DOHH2 (cell line): Measurements from ENCODE around the gene GGN.
A peak's percentile ranks its signal among the peaks of the same experiment; 100 is the strongest.

Experiments used
- H3F3A ChIP-seq: fragments of 200-600 bp; sonication (generic), shearing (Covaris generic); 2 replicates; pipeline ENCODE4 v1.6.0; 2016; ENCODE audit warnings: antibody characterized with exemption, mild to moderate bottlenecking; ENCODE audit not compliant: control insufficient read depth, insufficient read depth
- H3K27ac ChIP-seq: fragments of 200-600 bp; sonication (generic); 2 replicates; pipeline ENCODE4 v1.5.1; 2014; ENCODE audit warnings: low read depth, mild to moderate bottlenecking, low read length, moderate library complexity
- H3K27me3 ChIP-seq: fragments of 200-600 bp; sonication (generic); 2 replicates; pipeline ENCODE4 v1.6.1; 2014; ENCODE audit warnings: mild to moderate bottlenecking, low read length, mixed read lengths; ENCODE audit not compliant: control insufficient read depth
- H3K36me3 ChIP-seq: fragments of 200-600 bp; sonication (generic); 2 replicates; pipeline ENCODE4 v1.6.1; 2014; ENCODE audit warnings: mild to moderate bottlenecking, low read length, moderate library complexity, mixed read lengths; ENCODE audit not compliant: control insufficient read depth
- H3K4me1 ChIP-seq: fragments of 200-600 bp; sonication (generic); 2 replicates; pipeline ENCODE4 v1.6.1; 2014; ENCODE audit warnings: mild to moderate bottlenecking, low read length, mixed read lengths; ENCODE audit not compliant: control insufficient read depth
- H3K4me2 ChIP-seq: fragments of 200-600 bp; sonication (generic); 2 replicates; pipeline ENCODE4 v1.6.0; 2014; ENCODE audit warnings: mild to moderate bottlenecking, low read length, moderate library complexity
- H3K4me3 ChIP-seq: fragments of 200-600 bp; sonication (generic); 2 replicates; pipeline ENCODE4 v1.5.1; 2014; ENCODE audit warnings: mild to moderate bottlenecking, low read length, mixed read lengths
- H3K79me2 ChIP-seq: fragments of 200-600 bp; sonication (generic); 2 replicates; pipeline ENCODE4 v1.6.1; 2014; ENCODE audit warnings: mild to moderate bottlenecking, low read length, mixed read lengths; ENCODE audit not compliant: control insufficient read depth
- H3K9me2 ChIP-seq: fragments of 200-600 bp; sonication (generic); replicated peaks from 2 replicates; pipeline ENCODE4 v1.6.1; 2014; ENCODE audit warnings: mild to moderate bottlenecking, low read length, mixed read lengths; ENCODE audit not compliant: control insufficient read depth
- H3K9me3 ChIP-seq: fragments of 200-600 bp; sonication (generic); 2 replicates; pipeline ENCODE4 v1.6.1; 2014; ENCODE audit warnings: antibody characterized with exemption, low read length, mixed read lengths; ENCODE audit not compliant: control insufficient read depth, insufficient read depth
- H4K20me1 ChIP-seq: fragments of 200-600 bp; sonication (generic); 2 replicates; pipeline ENCODE4 v1.6.0; 2014; ENCODE audit warnings: low read depth, mild to moderate bottlenecking, antibody characterized with exemption, low read length, moderate library complexity; ENCODE audit not compliant: control insufficient read depth, insufficient read depth
- EZH2phosphoT487 ChIP-seq: fragments of 200-600 bp; sonication (generic); IDR thresholded peaks from 2 replicates; pipeline ENCODE4 v1.6.1; 2017; ENCODE audit warnings: borderline replicate concordance, mild to moderate bottlenecking, antibody characterized with exemption, low read length, moderate library complexity, mixed read lengths
- TF ChIP-seq, protein P1 (sequence below): fragments of 200-600 bp; sonication (generic); IDR thresholded peaks from one replicate; pipeline ENCODE4 v1.5.1; 2014; ENCODE audit warnings: antibody characterized with exemption, mild to moderate bottlenecking, low read depth, low read length; ENCODE audit not compliant: poor library complexity, severe bottlenecking

GGN gene

DNA sequence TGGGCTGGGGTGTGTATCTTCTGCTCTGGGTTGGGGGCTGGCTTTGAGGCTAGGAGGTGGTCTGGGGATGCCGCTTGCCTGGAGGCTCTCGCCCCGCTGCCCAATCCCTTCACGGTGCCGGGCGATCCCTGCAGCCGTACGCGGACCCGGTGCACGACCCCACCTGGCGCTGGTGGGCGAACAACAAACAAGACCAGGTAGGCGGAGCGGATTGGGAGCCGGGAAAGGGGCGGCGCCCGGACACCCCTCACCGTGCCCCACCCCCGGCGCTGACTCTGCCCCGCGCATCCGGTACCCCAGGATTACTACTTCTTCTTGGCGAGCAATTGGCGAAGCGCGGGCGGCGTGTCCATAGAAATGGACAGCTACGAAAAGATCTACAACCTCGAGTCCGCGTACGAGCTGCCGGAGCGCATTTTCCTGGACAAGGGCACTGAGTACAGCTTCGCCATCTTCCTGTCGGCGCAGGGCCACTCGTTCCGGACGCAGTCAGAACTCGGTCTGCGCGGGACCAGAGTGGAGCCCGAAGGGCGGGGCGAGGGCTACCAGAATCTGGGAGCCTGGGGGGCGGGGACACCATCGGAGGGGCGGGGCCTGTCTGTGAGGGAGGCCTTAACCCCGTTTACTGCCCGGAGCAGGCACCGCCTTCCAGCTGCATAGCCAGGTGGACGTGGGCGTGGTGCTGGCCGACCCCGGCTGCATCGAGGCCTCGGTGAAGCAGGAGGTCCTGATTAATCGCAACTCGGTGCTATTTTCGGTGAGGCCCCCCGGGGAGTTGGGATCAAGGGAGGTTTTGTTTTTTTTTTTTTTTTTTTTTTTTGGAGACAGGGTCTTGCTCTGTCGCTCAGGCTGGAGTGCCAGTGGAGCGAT, 25.5 kb downstream of the GGN start:
- no peaks in the 10 kb centered on the region for H4K20me1 ChIP-seq
- H3F3A ChIP-seq: no peaks in the 10 kb centered on the region
- H3K9me2 ChIP-seq: no peaks in the 10 kb centered on the region
- H3K4me2 ChIP-seq: peak overlapping the region; percentile 88
- no peaks in the 10 kb centered on the region for H3K9me3 ChIP-seq
- H3K79me2 ChIP-seq: no peaks in the 10 kb centered on the region
- H3K4me3 ChIP-seq: peak overlapping the region; percentile 78
- TF ChIP-seq, protein P1, sequence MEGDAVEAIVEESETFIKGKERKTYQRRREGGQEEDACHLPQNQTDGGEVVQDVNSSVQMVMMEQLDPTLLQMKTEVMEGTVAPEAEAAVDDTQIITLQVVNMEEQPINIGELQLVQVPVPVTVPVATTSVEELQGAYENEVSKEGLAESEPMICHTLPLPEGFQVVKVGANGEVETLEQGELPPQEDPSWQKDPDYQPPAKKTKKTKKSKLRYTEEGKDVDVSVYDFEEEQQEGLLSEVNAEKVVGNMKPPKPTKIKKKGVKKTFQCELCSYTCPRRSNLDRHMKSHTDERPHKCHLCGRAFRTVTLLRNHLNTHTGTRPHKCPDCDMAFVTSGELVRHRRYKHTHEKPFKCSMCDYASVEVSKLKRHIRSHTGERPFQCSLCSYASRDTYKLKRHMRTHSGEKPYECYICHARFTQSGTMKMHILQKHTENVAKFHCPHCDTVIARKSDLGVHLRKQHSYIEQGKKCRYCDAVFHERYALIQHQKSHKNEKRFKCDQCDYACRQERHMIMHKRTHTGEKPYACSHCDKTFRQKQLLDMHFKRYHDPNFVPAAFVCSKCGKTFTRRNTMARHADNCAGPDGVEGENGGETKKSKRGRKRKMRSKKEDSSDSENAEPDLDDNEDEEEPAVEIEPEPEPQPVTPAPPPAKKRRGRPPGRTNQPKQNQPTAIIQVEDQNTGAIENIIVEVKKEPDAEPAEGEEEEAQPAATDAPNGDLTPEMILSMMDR: no peak
- no peak for TF ChIP-seq EZH2phosphoT487
- H3K27ac ChIP-seq: no peak overlapping the region
- peaks cover 16% of the 10 kb centered on the region for H3K4me1 ChIP-seq
- H3K36me3 ChIP-seq: no peaks in the 10 kb centered on the region
- peaks cover 39% of the 10 kb centered on the region for H3K27me3 ChIP-seq

DNA sequence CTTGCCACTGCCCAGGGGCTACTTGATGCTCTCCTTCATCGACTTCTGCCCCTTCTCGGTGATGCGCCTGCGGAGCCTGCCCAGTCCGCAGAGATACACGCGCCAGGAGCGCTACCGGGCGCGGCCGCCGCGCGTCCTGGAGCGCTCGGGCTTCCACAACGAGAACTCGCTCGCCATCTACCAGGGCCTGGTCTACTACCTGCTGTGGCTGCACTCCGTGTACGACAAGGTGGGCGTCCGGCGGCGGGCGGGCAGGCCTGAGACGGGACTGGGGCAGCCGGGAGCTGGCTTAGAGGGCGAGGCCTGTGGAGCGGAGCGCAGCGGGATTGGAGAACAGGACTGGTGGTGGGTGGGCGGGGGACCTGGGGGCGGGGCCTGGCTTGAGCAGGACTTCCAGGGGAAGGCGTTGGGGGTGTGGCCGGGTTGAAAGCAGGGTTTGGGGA, 26.2 kb downstream of the GGN start:
- H3K27ac ChIP-seq: no peak overlapping the region
- H3K36me3 ChIP-seq: no peaks in the 10 kb centered on the region
- no peaks in the 10 kb centered on the region for H3K9me3 ChIP-seq
- no peaks in the 10 kb centered on the region for H3K9me2 ChIP-seq
- TF ChIP-seq, protein P1: no peak
- TF ChIP-seq EZH2phosphoT487: no peak
- H4K20me1 ChIP-seq: no peaks in the 10 kb centered on the region
- H3K4me3 ChIP-seq: peak overlapping the region; percentile 78
- H3K4me1 ChIP-seq: peaks cover 16% of the 10 kb centered on the region
- peak overlapping the region; percentile 88 for H3K4me2 ChIP-seq
- H3F3A ChIP-seq: no peaks in the 10 kb centered on the region
- H3K27me3 ChIP-seq: peaks cover 42% of the 10 kb centered on the region
- no peaks in the 10 kb centered on the region for H3K79me2 ChIP-seq

DNA sequence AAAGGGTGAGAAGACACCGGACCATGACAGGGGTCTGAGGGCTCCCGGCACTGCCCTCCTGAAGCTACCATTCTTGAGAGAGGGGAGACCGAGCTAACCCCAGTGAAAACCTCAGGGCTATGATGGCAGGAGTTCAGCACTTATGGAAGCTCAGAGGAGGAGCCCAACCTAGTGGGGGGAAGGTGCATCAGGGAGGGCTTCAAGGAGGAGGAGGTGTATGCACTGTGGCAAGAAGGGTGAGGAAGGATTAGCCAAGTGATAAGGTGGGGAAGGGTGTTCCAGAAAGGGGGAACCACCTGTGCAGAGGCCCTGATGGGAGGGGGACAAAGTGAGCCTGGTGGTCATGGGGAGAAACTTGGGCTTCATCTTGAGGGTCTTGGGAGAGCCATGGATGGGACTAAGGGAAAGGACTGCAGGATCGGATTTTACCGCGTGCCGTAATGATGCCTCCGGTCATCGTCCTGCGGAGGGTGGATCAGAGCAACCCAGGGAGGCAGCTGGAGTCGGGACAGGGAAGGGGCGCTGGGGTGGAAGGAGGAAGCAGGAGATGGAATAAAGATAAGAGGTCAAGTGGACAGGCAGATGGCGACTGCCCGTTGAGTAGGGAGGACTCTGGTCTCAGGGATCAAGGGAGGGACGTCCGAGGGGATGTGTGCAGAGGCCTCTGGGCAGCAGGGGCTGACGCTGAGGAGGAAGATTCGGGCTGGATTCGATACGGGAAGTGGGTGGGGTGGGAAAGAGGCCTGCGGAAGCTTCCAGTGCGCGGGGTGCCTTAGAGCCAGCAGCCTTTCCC, 26.8 kb downstream of the GGN start:
- peak overlapping the region; percentile 88 for H3K4me2 ChIP-seq
- no peaks in the 10 kb centered on the region for H3K79me2 ChIP-seq
- H3K36me3 ChIP-seq: no peaks in the 10 kb centered on the region
- peaks cover 48% of the 10 kb centered on the region for H3K27me3 ChIP-seq
- H3F3A ChIP-seq: no peaks in the 10 kb centered on the region
- TF ChIP-seq EZH2phosphoT487: no peak
- TF ChIP-seq, protein P1: no peak
- H3K4me3 ChIP-seq: peak overlapping the region; percentile 78
- H3K4me1 ChIP-seq: peaks cover 16% of the 10 kb centered on the region
- no peaks in the 10 kb centered on the region for H3K9me3 ChIP-seq
- H3K27ac ChIP-seq: no peak overlapping the region
- H3K9me2 ChIP-seq: no peaks in the 10 kb centered on the region
- no peaks in the 10 kb centered on the region for H4K20me1 ChIP-seq
